ENCODE data around the gene CRIP1. TPM values are rescaled to one million over a fixed set of nuclear protein-coding genes. Genes with fewer than 3 reads are reported as not detected.
A peak's percentile ranks its signal among the peaks of the same experiment; 100 is the strongest.

The CRIP1 gene
- total and polyA plus RNA-seq, 4 donors: 72.8 to 465 (median 301) TPM

DNA sequence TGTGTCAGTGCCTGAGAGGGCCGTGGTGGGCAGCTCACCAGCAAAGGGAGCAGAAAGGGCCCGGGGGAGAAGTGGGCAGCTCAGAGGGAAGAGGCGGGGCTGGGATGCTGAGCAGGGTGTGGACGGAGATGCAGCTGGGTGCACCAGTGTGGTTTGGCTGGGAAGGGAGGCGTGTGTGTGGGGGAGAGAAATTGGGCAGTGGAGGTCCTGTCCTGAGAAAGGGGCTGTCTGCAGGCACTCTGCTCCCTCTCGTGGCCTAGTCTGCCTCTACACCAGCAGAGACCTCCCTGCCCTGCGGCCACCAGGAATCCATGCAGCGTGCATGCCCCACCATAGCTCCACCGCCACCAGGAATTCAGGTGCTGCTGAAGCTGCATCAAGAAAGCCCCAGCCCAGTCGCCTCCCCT is 46.1 kb downstream of the CRIP1 start:
- peaks cover 0 to 3% (median 0%) of the 10 kb centered on the region in 4 donors for H3K9me3 ChIP-seq (ENCODE audit: control insufficient read depth in 4 of 4, insufficient read depth in 3 of 4, low read length in 3 of 4)
- 64 to 66% methylated on average over 10 of the region's 10 CpGs for WGBS, 2 donors
- no peak overlapping the region for H3K4me3 ChIP-seq
- peaks cover 0 to 20% (median 6%) of the 10 kb centered on the region in 5 donors for H3K4me1 ChIP-seq (ENCODE audit: control insufficient read depth in 5 of 5, insufficient read depth in 5 of 5, low read length in 5 of 5)
- H3K9ac ChIP-seq (ENCODE audit: insufficient read depth in 1 of 2, low read length in 2 of 2): no peak overlapping the region
- H3K27ac ChIP-seq (ENCODE audit: low read depth in 1 of 2, low read length in 1 of 2): no peak overlapping the region
- TF ChIP-seq, protein P1, sequence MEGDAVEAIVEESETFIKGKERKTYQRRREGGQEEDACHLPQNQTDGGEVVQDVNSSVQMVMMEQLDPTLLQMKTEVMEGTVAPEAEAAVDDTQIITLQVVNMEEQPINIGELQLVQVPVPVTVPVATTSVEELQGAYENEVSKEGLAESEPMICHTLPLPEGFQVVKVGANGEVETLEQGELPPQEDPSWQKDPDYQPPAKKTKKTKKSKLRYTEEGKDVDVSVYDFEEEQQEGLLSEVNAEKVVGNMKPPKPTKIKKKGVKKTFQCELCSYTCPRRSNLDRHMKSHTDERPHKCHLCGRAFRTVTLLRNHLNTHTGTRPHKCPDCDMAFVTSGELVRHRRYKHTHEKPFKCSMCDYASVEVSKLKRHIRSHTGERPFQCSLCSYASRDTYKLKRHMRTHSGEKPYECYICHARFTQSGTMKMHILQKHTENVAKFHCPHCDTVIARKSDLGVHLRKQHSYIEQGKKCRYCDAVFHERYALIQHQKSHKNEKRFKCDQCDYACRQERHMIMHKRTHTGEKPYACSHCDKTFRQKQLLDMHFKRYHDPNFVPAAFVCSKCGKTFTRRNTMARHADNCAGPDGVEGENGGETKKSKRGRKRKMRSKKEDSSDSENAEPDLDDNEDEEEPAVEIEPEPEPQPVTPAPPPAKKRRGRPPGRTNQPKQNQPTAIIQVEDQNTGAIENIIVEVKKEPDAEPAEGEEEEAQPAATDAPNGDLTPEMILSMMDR (IDR thresholded peaks at IDR 0.05; ENCODE audit: control extremely low read depth, extremely low read depth): no peak
- ATAC-seq (ENCODE audit: insufficient read depth, low FRiP score) (no peak), DNase-seq (peak in 1 of 3 donors; percentile 37)
- H3K27me3 ChIP-seq (ENCODE audit: control insufficient read depth in 3 of 3, insufficient read depth in 3 of 3, low read length in 2 of 3): peaks cover 0 to 3% (median 0%) of the 10 kb centered on the region in 3 donors
- no peaks in the 10 kb centered on the region for H3K36me3 ChIP-seq (ENCODE audit: control insufficient read depth in 4 of 4, insufficient read depth in 4 of 4, low read length in 4 of 4)

- H3K27ac ChIP-seq (ENCODE audit: low read depth in 1 of 2, low read length in 1 of 2): no peak overlapping the region
- H3K27me3 ChIP-seq (ENCODE audit: control insufficient read depth in 3 of 3, insufficient read depth in 3 of 3, low read length in 2 of 3): peaks cover 0 to 3% (median 0%) of the 10 kb centered on the region in 3 donors
- H3K9ac ChIP-seq (ENCODE audit: insufficient read depth in 1 of 2, low read length in 2 of 2): no peak overlapping the region
- TF ChIP-seq, protein P1 (IDR thresholded peaks at IDR 0.05; ENCODE audit: control extremely low read depth, extremely low read depth): no peak
- no peak overlapping the region for H3K4me3 ChIP-seq
- DNase-seq (peak in 2 of 3 donors; percentile 1 to 29), ATAC-seq (ENCODE audit: insufficient read depth, low FRiP score) (no peak)
- H3K36me3 ChIP-seq (ENCODE audit: control insufficient read depth in 4 of 4, insufficient read depth in 4 of 4, low read length in 4 of 4): no peaks in the 10 kb centered on the region
- WGBS, 2 donors: 80 to 87% methylated on average over 9 of the region's 9 CpGs
- peaks cover 0 to 20% (median 6%) of the 10 kb centered on the region in 5 donors for H3K4me1 ChIP-seq (ENCODE audit: control insufficient read depth in 5 of 5, insufficient read depth in 5 of 5, low read length in 5 of 5)
- H3K9me3 ChIP-seq (ENCODE audit: control insufficient read depth in 4 of 4, insufficient read depth in 3 of 4, low read length in 3 of 4): peaks cover 0 to 3% (median 0%) of the 10 kb centered on the region in 4 donors
Observed at GRCh38 chr14:105533391-105533790, 46.7 kb downstream of the CRIP1 start.

GRCh38 chr14:105533811-105534498 is 47.3 kb downstream of the CRIP1 start:
- no peak for ATAC-seq (ENCODE audit: insufficient read depth, low FRiP score)
- H3K9me3 ChIP-seq (ENCODE audit: control insufficient read depth in 4 of 4, insufficient read depth in 3 of 4, low read length in 3 of 4): peaks cover 0 to 3% (median 0%) of the 10 kb centered on the region in 4 donors
- TF ChIP-seq, protein P1 (IDR thresholded peaks at IDR 0.05; ENCODE audit: control extremely low read depth, extremely low read depth): no peak
- H3K9ac ChIP-seq (ENCODE audit: insufficient read depth in 1 of 2, low read length in 2 of 2): no peak overlapping the region
- 72 to 78% methylated on average over 21 of the region's 21 CpGs for WGBS, 2 donors
- no peak overlapping the region for H3K4me3 ChIP-seq
- DNase-seq: no peak
- H3K4me1 ChIP-seq (ENCODE audit: control insufficient read depth in 5 of 5, insufficient read depth in 5 of 5, low read length in 5 of 5): peaks cover 0 to 16% (median 3%) of the 10 kb centered on the region in 5 donors
- no peak overlapping the region for H3K27ac ChIP-seq (ENCODE audit: low read depth in 1 of 2, low read length in 1 of 2)
- no peaks in the 10 kb centered on the region for H3K36me3 ChIP-seq (ENCODE audit: control insufficient read depth in 4 of 4, insufficient read depth in 4 of 4, low read length in 4 of 4)
- no peaks in the 10 kb centered on the region for H3K27me3 ChIP-seq (ENCODE audit: control insufficient read depth in 3 of 3, insufficient read depth in 3 of 3, low read length in 2 of 3)

Measured in lung (tissue), 12 donors.